GM19452 (cell line): ENCODE measurements around the gene PTGR3.

Experiments
- ATAC-seq: cut with Tn5 transposase; IDR thresholded peaks from one replicate; pipeline ENCODE4 v1.9.1; 2021; ENCODE audit not compliant: unreplicated experiment

PTGR3 gene

GRCh38 chr18:75172299-75173124 lies 36.4 kb downstream of the PTGR3 start:
- peak; percentile 17 for ATAC-seq

- ATAC-seq = no peak
These were observed 38.0 kb downstream of the PTGR3 start for GRCh38 chr18:75170916-75171315.

GRCh38 chr18:75170022-75170789 lies 38.7 kb downstream of the PTGR3 start:
- no peak for ATAC-seq

- no peak for ATAC-seq
These were observed 39.5 kb downstream of the PTGR3 start for GRCh38 chr18:75169411-75169810.

GRCh38 chr18:75168619-75169018 lies 40.3 kb downstream of the PTGR3 start:
- no peak for ATAC-seq

- no peak for ATAC-seq
These were observed 41.0 kb downstream of the PTGR3 start for GRCh38 chr18:75167759-75168618.

GRCh38 chr18:75167137-75167536 lies 41.8 kb downstream of the PTGR3 start:
- no peak for ATAC-seq

- ATAC-seq = no peak
These were observed 43.0 kb downstream of the PTGR3 start for GRCh38 chr18:75165926-75166325.

GRCh38 chr18:75164479-75164878 lies 44.5 kb downstream of the PTGR3 start:
- no peak for ATAC-seq

- no peak for ATAC-seq
These were observed 45.2 kb downstream of the PTGR3 start for GRCh38 chr18:75163736-75164135.

GRCh38 chr18:75162978-75163377 lies 46.0 kb downstream of the PTGR3 start:
- no peak for ATAC-seq

GRCh38 chr18:75162467-75162866 lies 46.5 kb downstream of the PTGR3 start:
- ATAC-seq = no peak

GRCh38 chr18:75161256-75162028 lies 47.5 kb downstream of the PTGR3 start:
- no peak for ATAC-seq

- ATAC-seq = no peak
These were observed 48.6 kb downstream of the PTGR3 start for GRCh38 chr18:75160364-75160763.

- ATAC-seq = no peak
These were observed 49.1 kb downstream of the PTGR3 start for GRCh38 chr18:75159646-75160356.

- ATAC-seq = no peak
These were observed 49.8 kb downstream of the PTGR3 start for GRCh38 chr18:75159238-75159518.
